HG03378 (cell line): Measurements from ENCODE around the gene GUCY1A2.

ENCODE experiments used
- ATAC-seq: cut with Tn5 transposase; IDR thresholded peaks from one replicate; pipeline ENCODE4 v1.9.1; 2021; ENCODE audit warnings: mild to moderate bottlenecking, moderate library complexity; ENCODE audit not compliant: unreplicated experiment

Gene GUCY1A2

GRCh38 chr11:106681435-106681834, 336.8 kb downstream of the GUCY1A2 start:
- no peak for ATAC-seq

GRCh38 chr11:106679581-106679980, 338.7 kb downstream of the GUCY1A2 start:
- ATAC-seq: no peak

DNA sequence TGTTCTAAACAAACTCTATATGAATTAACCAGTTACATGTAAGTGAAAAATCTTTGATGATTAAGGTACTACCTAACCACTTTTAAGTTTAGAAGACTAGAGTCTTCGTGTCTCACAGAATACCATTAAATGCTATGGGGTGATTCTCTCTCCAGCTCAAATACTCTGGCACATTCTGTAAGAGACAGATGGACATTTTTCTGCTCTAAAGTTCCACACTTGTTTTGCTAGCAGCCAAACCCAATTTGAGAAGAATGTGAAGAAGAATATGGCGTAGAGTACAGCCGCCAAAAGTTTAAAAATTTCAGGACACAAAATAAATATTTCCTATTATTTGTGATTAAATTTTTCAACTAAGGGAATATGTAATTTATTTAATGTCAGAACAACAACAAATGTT, 339.1 kb downstream of the GUCY1A2 start:
- ATAC-seq: no peak

DNA sequence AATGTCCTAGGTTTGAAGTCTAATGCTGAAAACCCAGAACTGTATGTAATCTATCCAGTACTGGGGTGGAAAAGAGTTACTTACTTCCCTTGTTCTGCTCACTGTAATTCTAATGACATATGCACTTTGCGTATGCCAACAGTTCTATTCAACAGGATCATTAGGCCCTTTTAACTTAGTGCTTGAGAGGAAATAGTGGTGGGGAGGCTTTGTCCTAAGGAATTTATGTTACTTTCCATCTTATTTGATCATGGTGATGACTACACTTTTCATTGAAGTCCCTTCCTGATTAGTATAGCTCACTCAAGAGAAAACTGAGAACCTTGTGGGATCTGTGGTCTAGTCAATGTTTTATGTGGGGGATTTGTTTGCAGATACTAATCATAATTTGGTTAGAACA, 348.2 kb downstream of the GUCY1A2 start:
- no peak for ATAC-seq

DNA sequence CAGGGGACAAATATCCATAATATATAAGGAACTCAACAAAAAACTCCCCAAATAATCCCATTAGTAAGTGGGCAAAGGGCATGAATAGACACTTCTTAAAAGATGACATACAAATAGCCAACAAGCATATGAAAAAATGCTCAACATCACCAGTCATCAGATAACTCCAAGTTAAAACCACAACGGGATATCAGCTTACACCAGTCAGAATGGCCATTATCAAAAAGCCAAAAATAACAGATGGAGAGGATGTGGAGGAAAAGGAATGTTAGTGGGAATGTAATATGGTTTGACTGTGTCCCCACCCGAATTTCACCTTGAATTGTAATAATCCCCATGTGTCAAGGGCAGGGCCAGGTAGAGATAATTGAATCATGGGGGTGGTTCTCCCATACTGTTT, 350.1 kb downstream of the GUCY1A2 start:
- no peak for ATAC-seq

DNA sequence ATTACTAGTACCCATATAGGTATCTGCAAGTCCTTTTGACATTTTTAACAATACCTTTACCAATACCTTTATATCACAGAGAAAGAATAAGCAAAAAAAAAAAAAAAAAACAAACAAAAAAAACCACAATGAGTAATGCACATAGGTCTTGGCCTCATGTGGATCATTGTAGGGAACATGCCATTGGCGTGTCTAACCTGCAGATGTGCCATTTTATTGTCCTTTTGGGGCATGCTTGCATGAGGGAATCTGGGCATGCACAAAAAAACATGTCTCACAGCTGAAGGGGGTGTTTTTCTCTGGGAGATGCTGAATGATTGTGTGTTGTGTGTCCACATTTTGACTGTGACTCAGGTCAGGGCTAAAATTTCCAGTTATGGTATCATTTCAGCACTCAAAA, 361.6 kb downstream of the GUCY1A2 start:
- no peak for ATAC-seq

DNA sequence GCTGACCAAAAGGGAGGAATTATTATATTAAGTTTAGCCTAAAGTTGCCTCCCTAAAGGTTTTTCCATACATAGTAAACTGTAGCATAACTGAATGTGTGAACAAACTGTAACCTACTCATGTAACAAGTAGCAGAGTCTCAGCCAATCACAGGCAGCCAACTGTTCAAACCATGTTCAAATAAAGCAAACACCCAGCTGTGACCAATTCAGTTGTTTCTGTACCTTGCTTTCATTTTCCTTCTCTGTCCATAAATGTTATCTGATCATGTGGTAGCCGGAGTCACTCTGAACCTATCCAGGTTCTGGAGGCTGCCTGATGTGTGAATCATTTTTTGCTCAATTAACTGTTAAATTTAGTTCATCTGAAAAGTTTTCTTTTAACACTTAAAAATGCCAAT, 373.5 kb downstream of the GUCY1A2 start:
- no peak for ATAC-seq

DNA sequence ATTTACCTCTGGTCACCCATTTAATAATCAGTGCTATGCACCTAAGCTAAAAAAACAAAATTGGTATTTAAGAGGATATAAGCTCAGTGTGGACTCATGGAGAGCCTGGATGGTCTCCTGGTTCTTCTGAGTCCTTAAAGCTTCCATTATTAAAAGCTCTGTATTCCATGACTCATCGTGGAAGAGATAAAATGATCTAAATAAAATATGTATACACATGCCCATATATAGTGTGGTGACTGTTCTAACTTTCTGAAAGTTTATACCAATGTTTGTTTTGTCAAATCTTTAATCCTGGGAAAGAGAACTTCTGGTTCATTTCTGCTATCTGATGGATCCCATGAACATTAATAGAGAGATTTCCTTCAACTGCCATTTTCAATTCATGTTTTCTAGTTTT, 375.9 kb downstream of the GUCY1A2 start:
- ATAC-seq: no peak

DNA sequence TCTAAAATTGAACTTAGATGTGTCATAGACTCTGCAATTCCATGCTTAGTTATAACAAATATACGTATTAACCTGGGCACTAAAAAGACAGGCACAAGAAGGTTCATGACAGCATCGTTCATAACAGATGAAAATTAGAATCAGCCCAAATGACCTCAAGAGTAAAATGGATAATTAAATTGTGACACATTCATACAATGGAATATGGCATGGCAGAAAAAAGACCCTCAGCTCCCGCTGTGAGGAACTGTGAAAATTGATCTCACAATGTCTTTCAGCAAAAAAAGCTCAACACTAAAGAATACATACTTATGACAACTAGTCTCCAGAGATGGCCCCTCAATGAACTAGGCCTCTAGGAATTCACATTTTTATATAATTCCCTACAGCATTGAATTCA, 386.0 kb downstream of the GUCY1A2 start:
- ATAC-seq: no peak

GRCh38 chr11:106627694-106628093, 390.6 kb downstream of the GUCY1A2 start:
- ATAC-seq: no peak

GRCh38 chr11:106625566-106625965, 392.7 kb downstream of the GUCY1A2 start:
- no peak for ATAC-seq

- no peak for ATAC-seq
Measured at GRCh38 chr11:106624377-106624776, 393.9 kb downstream of the GUCY1A2 start.
